HG02885 (cell line): ENCODE data around the gene PTPRN2.
"Not testable (repeated sequence)": the region's sequence is repeated elsewhere in the genome, so short reads cannot be mapped to it uniquely, and the experiment has no call there.

Experiments
- ATAC-seq: cut with Tn5 transposase; IDR thresholded peaks from one replicate; pipeline ENCODE4 v1.9.1; 2021; ENCODE audit warnings: mild to moderate bottlenecking; ENCODE audit not compliant: unreplicated experiment, poor library complexity

The PTPRN2 gene

GRCh38 chr7:157568106-157568769 lies 1019.4 kb downstream of the PTPRN2 start:
- no peak for ATAC-seq

GRCh38 chr7:157567666-157568065 lies 1020.0 kb downstream of the PTPRN2 start:
- no peak for ATAC-seq

DNA sequence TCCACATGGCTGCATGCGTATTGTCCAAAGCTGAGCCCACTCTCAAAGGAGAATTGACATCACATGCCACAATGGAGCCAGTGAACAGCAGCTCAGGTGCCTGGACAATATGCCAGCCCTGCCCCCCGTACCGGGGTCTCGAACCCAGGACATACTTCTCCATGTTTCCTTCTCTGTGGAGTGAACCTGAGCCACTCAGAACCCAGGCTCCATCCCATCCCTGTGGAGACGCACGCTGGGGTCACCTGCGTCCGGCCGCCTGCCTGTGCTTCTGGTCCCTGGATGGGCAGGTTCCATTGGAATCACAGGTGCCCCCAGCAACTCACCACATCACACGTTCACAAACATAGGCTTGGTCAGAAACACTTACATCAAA lies 1021.0 kb downstream of the PTPRN2 start:
- ATAC-seq, result no peak

GRCh38 chr7:157565981-157566630 lies 1021.5 kb downstream of the PTPRN2 start:
- ATAC-seq, result no peak

DNA sequence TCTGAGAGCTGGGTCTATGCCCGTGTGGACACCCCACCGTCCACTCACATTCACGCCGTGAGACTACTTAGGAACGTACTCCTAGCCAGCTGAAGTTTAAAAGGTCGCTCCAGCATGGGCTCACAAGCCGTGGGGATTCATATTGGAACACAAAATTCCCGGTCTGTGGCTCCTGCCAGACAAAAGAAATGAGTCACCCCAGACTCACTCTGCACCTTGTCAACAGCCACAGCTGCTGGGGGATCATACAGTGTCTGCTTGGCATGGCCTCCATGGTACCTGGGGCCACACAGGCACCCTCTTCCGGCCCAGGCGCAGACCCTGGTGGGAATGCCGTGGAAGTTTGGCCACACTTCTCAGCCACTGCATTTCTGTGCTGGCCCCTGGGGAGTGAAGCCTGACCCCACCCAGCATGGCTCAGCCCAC lies 1022.4 kb downstream of the PTPRN2 start:
- no peak for ATAC-seq

DNA sequence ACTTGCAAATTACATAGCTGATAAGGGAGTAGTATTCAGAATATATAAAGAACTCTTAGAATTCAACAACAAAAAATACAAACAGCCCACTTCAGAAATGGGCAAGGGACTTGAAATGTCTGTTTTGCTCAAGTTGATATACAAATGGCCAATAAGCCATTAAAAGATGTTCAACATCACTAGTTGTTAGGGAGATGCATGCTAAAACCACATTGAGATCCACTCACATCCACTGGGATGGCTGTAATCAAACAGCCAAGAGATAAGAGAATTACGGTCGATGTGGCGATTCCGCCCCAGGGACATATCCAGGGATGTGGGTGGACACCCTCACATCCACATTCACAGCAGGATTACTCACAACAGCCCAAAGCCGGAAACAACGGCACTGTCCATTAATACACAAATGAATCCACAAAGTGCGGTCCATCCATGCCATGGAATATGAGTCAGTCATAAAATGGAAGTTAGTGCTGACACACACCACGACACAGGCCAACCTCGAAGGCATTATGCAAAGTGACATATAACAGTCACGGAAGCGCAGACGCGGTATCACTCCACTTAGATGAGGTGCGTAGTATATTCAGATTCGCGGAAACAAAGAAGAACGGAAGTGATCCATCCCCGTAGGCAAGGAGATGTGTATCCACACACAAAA lies 1023.0 kb downstream of the PTPRN2 start:
- ATAC-seq, result no peak

DNA sequence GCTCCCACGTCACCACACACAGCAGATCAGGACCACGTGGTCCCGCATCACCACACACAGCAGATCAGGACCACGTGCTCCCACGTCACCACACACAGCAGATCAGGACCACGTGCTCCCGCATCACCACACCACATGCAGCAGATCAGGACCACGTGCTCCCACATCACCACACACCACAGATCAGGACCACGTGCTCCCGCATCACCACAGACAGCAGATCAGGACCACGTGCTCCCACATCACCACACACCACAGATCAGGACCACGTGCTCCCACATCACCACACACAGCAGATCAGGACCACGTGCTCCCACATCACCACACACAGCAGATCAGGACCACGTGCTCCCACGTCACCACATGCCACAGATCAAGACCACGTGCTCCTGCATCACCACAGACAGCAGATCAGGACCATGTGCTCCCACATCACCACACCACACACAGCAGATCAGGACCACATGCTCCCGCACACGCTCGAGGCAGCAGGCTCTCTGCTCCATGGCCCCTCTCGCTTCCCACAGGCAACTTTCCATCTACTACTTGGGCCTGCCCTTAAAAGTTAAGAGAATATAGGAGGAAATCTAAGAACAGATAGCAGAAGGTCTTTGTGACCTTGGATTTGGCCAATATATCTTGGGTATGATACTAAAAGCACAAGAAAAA lies 1024.0 kb downstream of the PTPRN2 start:
- not testable (repeated sequence) for ATAC-seq

- ATAC-seq, result not testable (repeated sequence)
Observed at GRCh38 chr7:157562522-157563398, 1024.9 kb downstream of the PTPRN2 start.

DNA sequence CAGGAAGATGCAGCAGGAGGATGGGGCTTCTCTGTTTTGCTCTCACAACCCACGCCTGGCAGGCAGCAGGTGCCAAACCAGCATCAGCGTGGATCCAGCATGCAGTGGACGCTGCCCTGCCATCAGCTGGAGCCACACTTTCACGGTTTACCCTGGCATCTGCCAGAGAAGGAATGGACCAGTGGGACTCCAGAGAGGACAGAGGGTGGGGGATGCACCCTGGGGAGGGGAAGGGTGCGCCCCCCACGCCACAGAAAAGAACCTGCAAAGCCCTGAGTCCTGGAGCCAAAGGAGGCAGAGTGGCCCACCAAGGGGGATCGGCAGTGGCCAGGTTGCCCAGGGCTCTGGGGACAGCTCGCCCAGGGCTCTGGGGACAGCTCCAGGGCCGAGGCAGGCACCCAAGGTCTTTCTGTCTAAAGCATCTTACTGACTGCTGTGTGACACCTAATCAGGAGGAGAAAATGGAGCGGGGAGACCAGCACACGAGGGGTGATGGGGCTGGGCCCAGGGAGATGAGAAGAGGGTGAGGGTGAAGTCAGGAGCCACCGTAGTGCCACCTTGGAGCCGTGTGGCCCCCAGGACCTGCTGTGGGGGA lies 1025.7 kb downstream of the PTPRN2 start:
- no peak for ATAC-seq

DNA sequence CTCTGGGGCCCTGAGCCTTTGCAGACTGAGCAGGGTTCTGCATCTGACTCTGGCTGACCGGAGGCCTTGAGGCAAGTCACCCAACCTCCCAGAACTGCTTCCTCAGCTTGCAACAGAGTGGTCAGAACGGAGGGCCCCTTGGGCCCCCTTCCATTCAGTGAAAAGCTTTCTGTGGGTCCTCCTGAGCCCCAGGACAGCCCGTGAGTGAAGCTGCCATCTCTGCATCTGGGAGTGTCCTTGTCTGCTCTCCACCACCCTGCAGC lies 1026.2 kb downstream of the PTPRN2 start:
- no peak for ATAC-seq

DNA sequence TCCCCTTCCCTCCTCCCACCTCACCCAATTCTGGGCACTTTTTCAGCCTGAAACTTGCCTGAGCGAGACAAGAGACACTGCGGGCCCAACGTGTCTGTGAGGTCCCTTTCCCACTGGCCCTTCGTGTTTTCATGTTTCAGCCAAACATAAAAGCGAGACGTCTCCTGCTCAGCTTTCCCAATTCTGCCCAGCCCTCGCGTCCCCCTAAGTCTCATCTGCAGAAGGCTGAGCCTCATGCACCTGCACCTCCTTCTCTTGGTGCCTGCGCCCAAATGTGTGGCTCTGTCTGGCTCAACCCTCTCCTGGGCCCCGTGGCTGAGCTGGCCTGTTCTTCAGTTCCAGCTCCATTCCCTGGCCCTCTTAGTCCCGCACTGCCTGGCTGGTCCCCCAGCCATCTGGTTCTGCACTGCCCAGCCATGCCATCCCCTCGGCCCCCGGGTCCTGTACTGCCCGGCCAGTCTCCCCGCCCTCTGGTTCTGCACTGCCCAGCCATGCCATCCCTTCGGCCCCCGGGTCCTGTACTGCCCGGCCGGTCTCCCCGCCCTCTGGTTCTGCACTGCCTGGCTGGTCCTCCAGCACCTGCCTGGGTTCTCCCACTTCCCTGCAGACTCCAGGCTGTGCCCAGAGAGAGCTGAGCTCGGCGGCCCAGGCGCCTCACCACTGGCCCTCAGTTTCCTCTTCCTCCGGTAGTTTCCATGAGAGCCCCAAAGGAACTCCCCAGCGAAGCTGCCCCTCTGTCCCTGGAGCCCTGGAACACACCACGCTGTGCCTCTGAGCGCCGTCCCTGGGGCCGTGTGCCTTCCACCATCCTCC lies 1026.7 kb downstream of the PTPRN2 start:
- no peak for ATAC-seq

DNA sequence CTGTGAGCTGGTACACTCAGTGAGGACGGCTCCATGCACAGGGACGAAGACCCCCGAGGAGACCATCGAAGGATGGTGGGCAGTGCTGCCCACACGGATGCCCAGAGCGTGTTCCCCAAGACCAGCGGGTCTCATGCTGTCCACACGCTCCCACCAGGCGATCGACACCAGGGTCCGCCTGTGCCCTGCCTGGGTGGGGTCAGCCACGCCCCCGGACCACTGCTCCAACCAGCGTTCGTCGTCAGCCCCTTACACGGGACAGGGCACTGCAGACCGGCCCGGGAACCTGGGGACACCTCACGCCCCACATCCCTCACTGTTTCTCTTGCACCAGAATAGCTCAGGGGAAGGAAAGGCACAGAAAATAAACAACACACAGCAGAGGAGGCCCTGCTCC lies 1027.4 kb downstream of the PTPRN2 start:
- ATAC-seq, result no peak

- no peak for ATAC-seq
Observed at GRCh38 chr7:157559596-157560257, 1027.9 kb downstream of the PTPRN2 start.

DNA sequence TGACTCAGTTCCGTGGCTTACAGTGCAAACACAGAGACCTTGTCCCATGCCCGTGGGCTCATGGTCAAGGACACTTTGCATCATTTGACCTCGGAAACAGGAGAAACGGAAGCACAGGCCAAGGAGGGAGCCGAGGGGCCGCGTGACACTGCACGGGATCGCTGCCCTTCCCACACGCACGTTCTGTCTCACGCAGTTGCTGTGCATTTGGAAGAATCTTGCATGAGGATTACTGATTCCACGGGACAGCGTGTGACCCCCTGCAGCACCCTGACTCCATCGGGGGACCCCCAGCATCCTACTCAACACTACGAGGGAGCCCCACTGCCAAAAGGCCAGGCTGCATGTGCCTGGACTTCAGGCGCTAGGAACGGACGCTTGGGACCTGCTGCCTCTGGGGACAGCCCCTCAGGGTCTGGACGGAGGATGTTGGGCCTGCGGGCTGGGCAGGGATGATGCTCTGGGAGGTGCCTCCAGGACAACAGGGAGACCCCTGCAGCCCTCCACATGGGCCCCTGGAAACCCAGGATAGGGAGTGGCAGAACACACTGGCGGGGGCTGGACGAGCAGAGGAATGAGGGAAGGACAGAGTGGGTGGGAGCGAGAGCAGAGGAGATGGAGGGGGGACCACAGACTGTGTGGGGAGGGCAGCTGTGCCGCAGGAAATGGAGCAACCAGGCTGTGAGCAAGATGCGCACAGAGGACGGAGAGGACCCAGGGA lies 1028.6 kb downstream of the PTPRN2 start:
- ATAC-seq, result no peak

DNA sequence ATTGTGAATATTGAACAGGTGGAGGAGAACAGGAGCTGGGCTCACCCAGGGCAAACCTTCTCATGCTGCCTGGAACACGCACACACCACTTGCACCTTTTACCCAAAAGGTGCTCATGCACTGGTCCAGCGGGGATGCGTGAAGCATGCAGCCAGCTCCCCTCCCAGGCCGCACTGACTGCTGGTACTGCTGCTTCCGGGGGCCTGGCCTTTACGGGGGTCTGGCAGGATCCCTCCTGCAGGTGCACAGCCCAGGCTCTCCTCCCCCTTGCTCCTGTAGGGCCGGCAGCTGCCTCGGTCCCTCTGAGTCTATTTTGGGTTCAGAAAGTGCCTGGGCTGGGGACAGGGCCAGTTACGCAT lies 1029.1 kb downstream of the PTPRN2 start:
- ATAC-seq, result no peak

GRCh38 chr7:157558061-157558460 lies 1029.6 kb downstream of the PTPRN2 start:
- ATAC-seq, result no peak

DNA sequence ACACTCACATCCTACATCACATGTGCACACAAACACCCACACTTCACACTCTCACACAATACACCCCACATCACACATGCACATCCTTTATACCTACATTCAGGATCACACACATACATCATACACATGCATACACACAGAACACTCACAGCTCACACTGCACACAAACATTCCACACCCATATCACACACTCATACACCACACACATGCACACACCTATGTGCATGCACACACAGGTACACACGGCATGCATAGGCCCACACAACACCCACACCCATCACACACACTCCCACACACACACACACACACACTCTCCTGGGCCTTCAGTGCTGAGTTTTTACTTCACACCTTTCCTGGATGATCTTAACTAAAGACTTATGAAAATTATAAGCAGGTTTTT lies 1030.4 kb downstream of the PTPRN2 start:
- ATAC-seq, result no peak

DNA sequence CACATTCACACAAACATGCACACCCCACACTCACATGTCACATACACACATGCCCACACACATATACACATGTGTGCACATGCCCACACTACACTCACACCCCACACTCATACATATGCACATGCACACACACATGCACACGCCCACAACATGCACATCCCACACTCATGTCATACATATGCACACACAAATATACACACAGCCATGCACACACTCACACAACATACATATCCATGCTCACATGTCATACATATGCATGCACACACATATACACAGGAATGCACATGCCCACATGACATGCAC lies 1031.0 kb downstream of the PTPRN2 start:
- ATAC-seq, result no peak
